Measurements from ENCODE around the gene ARHGAP23.

ARHGAP23 gene

GRCh38 chr17:38549285-38549684 lies 121.0 kb downstream of the ARHGAP23 start:
- DNase-seq (ENCODE audit: low spot score): no peak

GRCh38 chr17:38550661-38551060 lies 122.4 kb downstream of the ARHGAP23 start:
- peak; percentile 76 for DNase-seq (ENCODE audit: low spot score)

GRCh38 chr17:38551121-38551520 lies 122.9 kb downstream of the ARHGAP23 start:
- DNase-seq (ENCODE audit: low spot score): no peak

- DNase-seq (ENCODE audit: low spot score): no peak
Observed at GRCh38 chr17:38552343-38552742, 124.1 kb downstream of the ARHGAP23 start.

- DNase-seq (ENCODE audit: low spot score): no peak
Observed at GRCh38 chr17:38554430-38555350, 126.4 kb downstream of the ARHGAP23 start.

- DNase-seq (ENCODE audit: low spot score): no peak
Observed at GRCh38 chr17:38556239-38556638, 128.0 kb downstream of the ARHGAP23 start.

- DNase-seq (ENCODE audit: low spot score): no peak
Observed at GRCh38 chr17:38557396-38557795, 129.1 kb downstream of the ARHGAP23 start.

- DNase-seq (ENCODE audit: low spot score): peak; percentile 99
Observed at GRCh38 chr17:38557836-38558727, 129.8 kb downstream of the ARHGAP23 start.

- DNase-seq (ENCODE audit: low spot score): no peak
Observed at GRCh38 chr17:38558728-38559050, 130.4 kb downstream of the ARHGAP23 start.

- peak; percentile 55 for DNase-seq (ENCODE audit: low spot score)
Observed at GRCh38 chr17:38559051-38559879, 131.0 kb downstream of the ARHGAP23 start.

GRCh38 chr17:38559880-38560230 lies 131.6 kb downstream of the ARHGAP23 start:
- no peak for DNase-seq (ENCODE audit: low spot score)

- peak; percentile 66 for DNase-seq (ENCODE audit: low spot score)
Observed at GRCh38 chr17:38560503-38561318, 132.4 kb downstream of the ARHGAP23 start.

GRCh38 chr17:38561416-38562214 lies 133.4 kb downstream of the ARHGAP23 start:
- no peak for DNase-seq (ENCODE audit: low spot score)

Measured in AG08396 (cell line).